ENCODE data around the gene LMAN1. TPM values are rescaled to one million over a fixed set of nuclear protein-coding genes. Genes with fewer than 3 reads are reported as not detected.

Gene LMAN1
- total and polyA plus RNA-seq, 4 experiments from 2014 or later, result 36.3 to 59.6 (median 49.2) TPM

DNA sequence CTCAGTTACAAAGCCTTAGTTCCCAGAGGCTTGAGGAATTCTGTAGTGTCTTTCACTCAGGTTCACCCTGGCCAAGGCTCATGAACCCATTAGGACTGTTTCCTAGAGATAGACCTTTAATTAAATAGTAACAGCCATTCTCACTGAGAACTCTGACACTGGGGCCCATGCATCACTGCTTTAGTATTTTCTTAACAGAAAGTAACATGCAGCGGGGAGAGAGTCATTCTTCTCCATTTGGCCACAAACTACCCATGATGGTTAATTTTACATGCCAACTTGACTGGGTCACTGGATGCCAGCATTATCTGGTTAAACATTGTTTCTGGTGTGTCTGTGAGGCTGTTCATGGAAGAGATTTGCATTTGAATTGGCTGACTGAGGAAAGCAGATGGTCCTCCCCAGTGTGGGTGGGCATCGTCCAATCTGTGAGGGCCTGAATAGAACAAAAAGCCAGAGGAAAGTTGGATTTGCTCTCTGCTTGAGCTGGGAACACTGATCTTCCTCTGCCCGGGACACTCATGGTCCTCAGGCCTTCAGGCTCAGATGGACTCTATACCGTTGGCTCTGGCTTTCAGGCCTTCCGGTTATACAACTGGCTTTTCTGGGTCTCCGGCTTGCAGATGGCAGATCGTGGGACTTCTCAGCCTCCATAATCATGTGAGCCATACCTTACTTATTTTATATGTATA, 35.0 kb downstream of the LMAN1 start:
- Mint-ChIP-seq H3K27me3 (no peaks in the 10 kb centered on the region), H3K36me3 (peaks cover 31 to 34% of the 10 kb centered on the region in 2 donors), H3K9me3 (peaks cover 0 to 3% (median 0%) of the 10 kb centered on the region in 8 donors), H3K4me1 (no peaks in the 10 kb centered on the region), H3K27ac (no peak overlapping the region), H3K4me3 (no peak overlapping the region)
- POLR2A ChIA-PET (ENCODE audit: partially characterized antibody), result no interaction called here
- CTCF ChIA-PET (ENCODE audit: partially characterized antibody), result interaction anchor here (1.2 kb wide), 1 partner anchor 15 kb away, joined by 5 read pairs; no protein-coding TSS in a partner anchor
- Histone ChIP-seq H3K4me3 (ENCODE audit: low read length in 2 of 2) (no peak overlapping the region), H3K4me1 (ENCODE audit: insufficient read depth, low read length) (no peaks in the 10 kb centered on the region), H3K27ac (ENCODE audit: low read depth, low read length) (no peak overlapping the region), H3K9me3 (ENCODE audit: control insufficient read depth in 1 of 2, low read length in 2 of 2) (no peaks in the 10 kb centered on the region), H3K27me3 (ENCODE audit: insufficient read depth, low read length) (no peaks in the 10 kb centered on the region), H3K36me3 (ENCODE audit: insufficient read depth, low read length) (peaks cover 6% of the 10 kb centered on the region)
- intact Hi-C loops (cut with micrococcal nuclease), result no loop called here
- DNase-seq, result no peak

DNA sequence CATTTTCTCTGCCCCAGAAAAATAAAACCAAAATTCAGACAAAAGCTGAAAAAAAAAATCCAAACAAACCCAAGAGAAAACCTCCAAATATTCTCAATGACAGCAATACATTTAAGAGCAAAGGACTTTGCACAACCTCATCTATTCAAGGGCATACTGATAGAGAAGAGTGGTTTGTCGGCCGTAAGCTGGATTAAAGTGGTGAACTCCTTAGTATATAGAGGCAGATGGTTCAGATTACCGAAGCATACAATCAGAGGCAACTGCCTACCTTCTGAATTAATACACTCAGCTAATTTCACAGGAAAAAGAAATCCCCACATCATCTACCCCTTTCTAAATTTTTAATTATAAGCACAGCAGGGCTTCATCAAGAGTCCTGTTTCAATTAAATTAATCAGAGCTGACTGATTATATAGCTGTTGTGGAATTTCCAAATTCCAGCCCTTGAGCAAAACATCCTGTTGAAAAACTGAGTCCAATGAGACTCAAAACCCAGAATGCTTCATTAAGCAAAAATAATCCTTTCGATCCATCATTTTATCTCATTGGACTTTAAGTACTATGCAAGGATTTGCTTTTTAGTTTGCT, 40.5 kb downstream of the LMAN1 start, which contains the start of gene CPLX4:
CPLX4 (minus strand) TSS at position 190 of the 591 bp plus-strand sequence; CDS start at position 3, 187 bp downstream.
- no peak within 1 kb of the TSS for H3K27ac Mint-ChIP-seq
- no peaks in the 10 kb centered on the region for H3K4me1 Mint-ChIP-seq
- no peak for DNase-seq
- peaks cover 1 to 5% of the 10 kb centered on the region in 2 donors for H3K27me3 Mint-ChIP-seq
- peaks cover 0 to 3% (median 0%) of the 10 kb centered on the region in 8 donors for H3K9me3 Mint-ChIP-seq
- Histone ChIP-seq H3K36me3 (ENCODE audit: insufficient read depth, low read length) (no peaks in the 10 kb centered on the region), H3K4me1 (ENCODE audit: insufficient read depth, low read length) (no peaks in the 10 kb centered on the region), H3K27me3 (ENCODE audit: insufficient read depth, low read length) (no peaks in the 10 kb centered on the region), H3K9me3 (ENCODE audit: control insufficient read depth in 1 of 2, low read length in 2 of 2) (no peaks in the 10 kb centered on the region), H3K27ac (ENCODE audit: low read depth, low read length) (no peak within 1 kb of the TSS), H3K4me3 (ENCODE audit: low read length in 2 of 2) (no peak within 1 kb of the TSS)
- ChIA-PET POLR2A (ENCODE audit: partially characterized antibody) (no interaction called here), CTCF (ENCODE audit: partially characterized antibody) (interaction anchor here (2.9 to 3.1 kb wide), 2 partner anchors 9 to 84 kb away, joined by 11 to 22 read pairs; no protein-coding TSS in a partner anchor)
- no peaks in the 10 kb centered on the region for H3K36me3 Mint-ChIP-seq
- intact Hi-C loops (cut with micrococcal nuclease), result no loop called here
- H3K4me3 Mint-ChIP-seq, result no peak within 1 kb of the TSS

DNA sequence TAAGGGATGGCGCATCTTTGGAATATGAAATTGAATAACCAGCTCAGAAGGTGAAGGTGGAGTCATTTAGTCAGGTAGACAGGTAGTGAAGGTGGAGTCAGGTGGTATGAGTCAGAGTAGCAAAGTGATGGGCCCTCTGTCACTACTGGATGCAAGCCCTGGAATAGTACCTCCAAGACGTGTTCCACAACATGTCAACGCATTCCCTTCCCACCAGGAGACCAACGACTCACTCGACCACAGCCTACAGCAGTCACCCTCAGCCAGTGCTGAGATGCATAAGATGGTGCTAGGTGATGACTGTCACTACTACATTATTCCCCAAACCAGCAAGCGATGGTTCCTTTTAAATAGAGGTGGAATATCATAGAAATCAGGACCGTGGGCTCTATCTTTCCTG, 47.4 kb downstream of the LMAN1 start:
- Histone ChIP-seq H3K27me3 (ENCODE audit: insufficient read depth, low read length) (peaks cover 6% of the 10 kb centered on the region), H3K4me1 (ENCODE audit: insufficient read depth, low read length) (peaks cover 11% of the 10 kb centered on the region), H3K27ac (ENCODE audit: low read depth, low read length) (no peak overlapping the region), H3K4me3 (ENCODE audit: low read length in 2 of 2) (no peak overlapping the region), H3K9me3 (ENCODE audit: control insufficient read depth in 1 of 2, low read length in 2 of 2) (no peaks in the 10 kb centered on the region), H3K36me3 (ENCODE audit: insufficient read depth, low read length) (no peaks in the 10 kb centered on the region)
- Mint-ChIP-seq H3K27ac (no peak overlapping the region), H3K4me3 (no peak overlapping the region), H3K27me3 (peaks cover 17 to 37% of the 10 kb centered on the region in 2 donors), H3K4me1 (peaks cover 0 to 2% (median 0%) of the 10 kb centered on the region in 4 donors), H3K9me3 (peaks cover 0 to 2% (median 0%) of the 10 kb centered on the region in 8 donors), H3K36me3 (no peaks in the 10 kb centered on the region)
- intact Hi-C loops (cut with micrococcal nuclease), result no loop called here
- ChIA-PET POLR2A (ENCODE audit: partially characterized antibody) (no interaction called here), CTCF (ENCODE audit: partially characterized antibody) (interaction anchor here (1.4 to 8.3 kb wide), 2 partner anchors 48 to 89 kb away, joined by 3 to 262 read pairs; partner anchors contain the start of gene LMAN1)
- no peak for DNase-seq

DNA sequence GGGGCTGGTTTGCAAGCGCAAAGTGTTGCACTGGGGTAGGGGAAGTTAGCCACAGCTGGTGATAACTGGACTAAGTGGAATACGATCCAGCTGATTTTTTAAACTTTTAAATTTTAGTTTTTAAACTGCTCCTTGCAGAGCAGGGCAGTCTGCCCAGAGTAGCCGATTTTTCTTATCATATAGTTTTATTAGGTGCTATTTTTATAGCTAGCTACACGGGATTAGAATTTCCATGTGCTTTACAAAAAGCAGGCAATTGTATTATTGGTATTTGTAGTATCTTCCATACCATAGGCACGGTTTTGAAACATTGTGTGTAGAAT, 50.2 kb downstream of the LMAN1 start:
- H3K4me3 ChIP-seq (ENCODE audit: low read length in 2 of 2), result peak overlapping the region in 1 of 2 donors; percentile 43
- intact Hi-C loops (cut with micrococcal nuclease), result loop anchor here (2.0 to 5.0 kb wide), 2 partner anchors 94 to 513 kb away; no protein-coding TSS in a partner anchor
- H3K27ac Mint-ChIP-seq, result no peak overlapping the region
- H3K27me3 ChIP-seq (ENCODE audit: insufficient read depth, low read length), result peaks cover 6% of the 10 kb centered on the region
- ChIA-PET CTCF (ENCODE audit: partially characterized antibody) (interaction anchor here (0.7 to 8.3 kb wide), 14 partner anchors 8 to 145 kb away, joined by 3 to 262 read pairs (median 5); partner anchors contain the start of genes CPLX4 and GRP), POLR2A (ENCODE audit: partially characterized antibody) (no interaction called here)
- DNase-seq, result no peak
- H3K9me3 Mint-ChIP-seq, result peaks cover 0 to 2% (median 0%) of the 10 kb centered on the region in 8 donors
- peaks cover 11% of the 10 kb centered on the region for H3K4me1 ChIP-seq (ENCODE audit: insufficient read depth, low read length)
- H3K36me3 ChIP-seq (ENCODE audit: insufficient read depth, low read length), result no peaks in the 10 kb centered on the region
- H3K36me3 Mint-ChIP-seq, result no peaks in the 10 kb centered on the region
- H3K27me3 Mint-ChIP-seq, result peaks cover 24 to 43% of the 10 kb centered on the region in 2 donors
- peak overlapping the region; percentile 42 to 78 (median 66) for H3K4me3 Mint-ChIP-seq
- peaks cover 0 to 2% (median 0%) of the 10 kb centered on the region in 4 donors for H3K4me1 Mint-ChIP-seq
- H3K27ac ChIP-seq (ENCODE audit: low read depth, low read length), result no peak overlapping the region
- H3K9me3 ChIP-seq (ENCODE audit: control insufficient read depth in 1 of 2, low read length in 2 of 2), result no peaks in the 10 kb centered on the region

DNA sequence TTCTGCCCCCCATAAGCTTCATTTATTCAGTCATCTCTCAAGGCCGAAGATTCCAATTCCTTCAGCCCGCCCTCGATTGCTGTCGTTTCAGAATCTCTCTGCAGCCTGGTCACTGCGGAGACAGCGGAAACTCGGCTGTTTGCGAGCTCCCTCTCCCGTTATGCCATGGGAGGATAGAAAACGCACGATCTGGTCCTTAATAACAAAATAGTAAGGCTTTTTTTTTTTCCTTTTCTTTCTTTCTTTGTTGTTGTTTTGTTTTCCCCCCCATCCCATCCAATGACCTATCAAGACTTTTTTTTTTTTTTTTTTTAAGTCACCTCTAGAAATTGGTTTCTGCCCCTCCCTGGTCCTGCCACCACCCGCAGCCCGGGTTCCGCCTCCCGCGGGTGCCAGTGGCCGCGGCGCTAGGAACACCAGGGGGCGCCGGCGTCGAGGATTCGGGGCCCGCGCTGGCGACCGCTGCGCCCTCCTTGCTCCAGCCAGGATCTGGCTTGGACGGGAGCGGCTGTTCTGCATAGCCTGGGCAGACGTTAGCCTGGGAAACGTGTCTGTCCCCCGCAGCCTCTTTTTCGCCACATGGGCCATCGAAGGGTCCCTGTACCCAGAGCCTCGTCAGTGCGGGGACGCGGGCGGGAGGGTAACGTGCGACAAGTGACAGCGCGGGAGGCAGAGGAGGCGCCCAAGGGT, 50.7 kb downstream of the LMAN1 start:
- H3K27ac Mint-ChIP-seq, result no peak overlapping the region
- Histone ChIP-seq H3K36me3 (ENCODE audit: insufficient read depth, low read length) (no peaks in the 10 kb centered on the region), H3K4me1 (ENCODE audit: insufficient read depth, low read length) (peaks cover 11% of the 10 kb centered on the region), H3K9me3 (ENCODE audit: control insufficient read depth in 1 of 2, low read length in 2 of 2) (no peaks in the 10 kb centered on the region), H3K27me3 (ENCODE audit: insufficient read depth, low read length) (peaks cover 6% of the 10 kb centered on the region), H3K4me3 (ENCODE audit: low read length in 2 of 2) (peak overlapping the region in 1 of 2 donors; percentile 43), H3K27ac (ENCODE audit: low read depth, low read length) (no peak overlapping the region)
- ChIA-PET POLR2A (ENCODE audit: partially characterized antibody) (no interaction called here), CTCF (ENCODE audit: partially characterized antibody) (interaction anchor here (0.7 to 8.3 kb wide), 19 partner anchors 10 to 1838 kb away, joined by 3 to 262 read pairs (median 4); partner anchors contain the start of genes CPLX4 and GRP)
- peaks cover 0 to 2% (median 0%) of the 10 kb centered on the region in 8 donors for H3K9me3 Mint-ChIP-seq
- peak overlapping the region; percentile 42 to 78 (median 66) for H3K4me3 Mint-ChIP-seq
- intact Hi-C loops (cut with micrococcal nuclease), result loop anchor here (2.0 to 5.0 kb wide), 2 partner anchors 94 to 514 kb away; no protein-coding TSS in a partner anchor
- peak; percentile 38 to 65 (median 53) for DNase-seq
- H3K36me3 Mint-ChIP-seq, result no peaks in the 10 kb centered on the region
- peaks cover 24 to 41% of the 10 kb centered on the region in 2 donors for H3K27me3 Mint-ChIP-seq
- H3K4me1 Mint-ChIP-seq, result peaks cover 0 to 2% (median 0%) of the 10 kb centered on the region in 4 donors

DNA sequence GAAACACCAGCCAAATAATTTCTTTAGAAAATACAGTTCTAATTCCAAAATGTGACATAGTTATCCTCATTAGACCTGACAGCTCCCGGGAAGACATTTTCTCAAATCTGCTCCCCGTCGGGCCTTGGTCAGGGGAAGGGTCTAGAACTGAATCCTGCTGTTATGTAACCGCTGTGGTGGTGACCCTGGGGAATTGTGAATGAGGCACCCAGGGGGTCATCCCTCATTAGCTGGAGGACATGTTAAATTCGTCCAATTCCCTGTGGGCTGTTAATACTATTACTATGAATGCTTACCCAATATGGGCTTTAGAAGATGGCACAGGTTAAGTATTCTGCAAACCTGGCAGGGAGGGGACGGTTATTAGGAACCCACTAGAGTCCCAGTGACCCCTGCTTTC, 52.4 kb downstream of the LMAN1 start:
- DNase-seq, result no peak
- POLR2A ChIA-PET (ENCODE audit: partially characterized antibody), result no interaction called here
- Histone ChIP-seq H3K4me1 (ENCODE audit: insufficient read depth, low read length) (peaks cover 11% of the 10 kb centered on the region), H3K27ac (ENCODE audit: low read depth, low read length) (no peak overlapping the region), H3K9me3 (ENCODE audit: control insufficient read depth in 1 of 2, low read length in 2 of 2) (no peaks in the 10 kb centered on the region), H3K36me3 (ENCODE audit: insufficient read depth, low read length) (no peaks in the 10 kb centered on the region), H3K4me3 (ENCODE audit: low read length in 2 of 2) (no peak overlapping the region), H3K27me3 (ENCODE audit: insufficient read depth, low read length) (peaks cover 6% of the 10 kb centered on the region)
- H3K27ac Mint-ChIP-seq, result no peak overlapping the region
- intact Hi-C loops (cut with micrococcal nuclease), result loop anchor here (5.0 kb wide), 1 partner anchor 516 kb away; no protein-coding TSS in a partner anchor
- H3K4me1 Mint-ChIP-seq, result peaks cover 0 to 2% (median 0%) of the 10 kb centered on the region in 4 donors
- CTCF ChIA-PET (ENCODE audit: partially characterized antibody), result interaction anchor here (8.3 kb wide), 1 partner anchor 94 kb away, joined by 262 read pairs; no protein-coding TSS in a partner anchor
- no peaks in the 10 kb centered on the region for H3K36me3 Mint-ChIP-seq
- H3K27me3 Mint-ChIP-seq, result peaks cover 20 to 32% of the 10 kb centered on the region in 2 donors
- H3K4me3 Mint-ChIP-seq, result no peak overlapping the region
- H3K9me3 Mint-ChIP-seq, result peaks cover 0 to 2% (median 0%) of the 10 kb centered on the region in 8 donors
